Adrenal gland (tissue), 5 donors: Measurements from ENCODE around the gene FBXL5.

Experiments
- CTCF ChIP-seq, 6 experiments: fragments of 450-650 bp in 4 of 6; fragments of 200-600 bp in 2 of 6; sonication (generic) in 1 of 6; IDR thresholded peaks; 1 replicate in 5 of 6; 2 replicates in 1 of 6; pipeline versions ENCODE4 v1.5.1 to v1.8.0; 2016 to 2021; ENCODE audit warnings: antibody characterized with exemption in 6 of 6, mild to moderate bottlenecking in 2 of 6, moderate library complexity in 1 of 6
- POLR2A ChIP-seq, 2 donors: fragments of 450-650 bp; IDR thresholded peaks; one replicate each; pipeline ENCODE4 v1.6.1; 2017; ENCODE audit warnings: antibody characterized with exemption in 2 of 2, mild to moderate bottlenecking in 2 of 2, moderate library complexity in 1 of 2
- donor health status: DM: no; HTN: no; CAD: no.

- TF ChIP-seq CTCF (IDR thresholded peaks at IDR 0.05) (no peak), POLR2A (IDR thresholded peaks at IDR 0.05) (no peak)
Measured at GRCh38 chr4:15568821-15569220, 86.3 kb downstream of the FBXL5 start.
